Duodenal mucosa (tissue), 2 donors: Measurements from ENCODE around the gene SLC44A1.
"Not testable (repeated sequence)": the region's sequence is repeated elsewhere in the genome, so short reads cannot be mapped to it uniquely, and the experiment has no call there.

Experiments used
- H3K27ac ChIP-seq: one replicate; pipeline ENCODE4 v1.7.0; 2013; ENCODE audit warnings: low read depth, low read length
- H3K27me3 ChIP-seq, 2 donors: one replicate each; pipeline ENCODE4 v1.7.0; 2013; ENCODE audit warnings: low read length in 2 of 2, control low read depth in 1 of 2; ENCODE audit not compliant: insufficient read depth in 2 of 2, control insufficient read depth in 1 of 2
- H3K36me3 ChIP-seq, 2 donors: one replicate each; pipeline ENCODE4 v1.7.0; 2013; ENCODE audit warnings: low read length in 2 of 2, control low read depth in 1 of 2; ENCODE audit not compliant: insufficient read depth in 2 of 2, control insufficient read depth in 1 of 2
- H3K4me1 ChIP-seq, 2 donors: one replicate each; pipeline ENCODE4 v1.7.0; 2013; ENCODE audit warnings: low read length in 2 of 2, control low read depth in 1 of 2; ENCODE audit not compliant: insufficient read depth in 2 of 2, control insufficient read depth in 1 of 2
- H3K4me3 ChIP-seq, 2 donors: one replicate each; pipeline ENCODE4 v1.7.0; 2013; ENCODE audit warnings: low read length in 2 of 2, low read depth in 1 of 2
- H3K9ac ChIP-seq, 2 donors: one replicate each; pipeline ENCODE4 v1.7.0; 2013; ENCODE audit warnings: low read length in 2 of 2, low read depth in 1 of 2
- H3K9me3 ChIP-seq, 2 donors: one replicate each; pipeline ENCODE4 v1.7.0; 2013; ENCODE audit warnings: low read length in 2 of 2, control low read depth in 1 of 2; ENCODE audit not compliant: control insufficient read depth in 1 of 2

SLC44A1 gene

DNA sequence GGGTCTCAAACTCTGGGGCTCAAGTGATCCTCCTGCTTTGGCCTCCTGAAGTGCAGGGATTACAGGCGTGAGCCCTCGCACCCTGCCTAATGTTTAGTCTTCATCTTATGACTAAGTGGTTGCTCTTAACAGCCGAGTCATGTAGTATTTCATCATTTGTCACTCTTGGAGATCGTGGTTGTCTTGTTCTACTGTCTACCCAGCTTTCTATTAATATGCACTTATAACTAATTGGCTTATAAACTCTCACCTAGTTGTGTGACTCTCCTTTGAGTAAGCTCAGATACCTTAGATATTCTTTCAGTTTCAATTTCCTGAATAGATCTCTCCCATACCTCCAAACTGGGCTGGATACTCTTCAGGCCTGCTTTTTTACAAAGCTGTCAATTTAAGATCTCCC lies 19.9 kb downstream of the SLC44A1 start:
- no peaks in the 10 kb centered on the region for H3K27me3 ChIP-seq

GRCh38 chr9:105268254-105268653 lies 23.8 kb downstream of the SLC44A1 start:
- not testable (repeated sequence) for H3K27me3 ChIP-seq, H3K4me3 ChIP-seq, H3K9ac ChIP-seq, H3K36me3 ChIP-seq, H3K9me3 ChIP-seq, H3K27ac ChIP-seq
- peaks cover 3 to 12% of the 10 kb centered on the region in 2 donors for H3K4me1 ChIP-seq

More for the DNA sequence above, 19.9 kb downstream of the SLC44A1 start:
- H3K4me1 ChIP-seq = peaks cover 13 to 25% of the 10 kb centered on the region in 2 donors
- H3K9ac ChIP-seq = peak overlapping the region in 1 of 2 donors; percentile 15
- H3K4me3 ChIP-seq = no peak overlapping the region
- H3K27ac ChIP-seq = no peak overlapping the region
- H3K36me3 ChIP-seq = no peaks in the 10 kb centered on the region
- H3K9me3 ChIP-seq = no peaks in the 10 kb centered on the region

DNA sequence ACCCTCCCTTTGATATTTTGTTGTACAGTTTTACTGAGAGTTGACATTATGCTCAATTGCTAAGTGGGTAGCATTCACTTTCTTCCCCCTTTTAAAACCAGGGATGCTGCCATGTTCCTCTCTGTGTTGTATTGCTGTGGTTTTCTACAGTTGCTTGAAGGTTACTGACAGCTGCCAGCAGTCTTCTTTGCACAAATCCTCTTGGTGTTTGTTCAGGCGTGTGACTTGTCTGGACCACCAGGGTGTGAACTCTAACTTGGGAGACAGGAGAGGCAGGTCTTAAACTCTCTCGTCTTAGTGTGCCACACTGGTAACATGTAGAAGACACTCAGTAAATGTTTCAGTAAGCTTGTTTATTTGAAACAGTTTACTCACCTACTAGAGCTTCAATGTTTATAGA lies 25.1 kb downstream of the SLC44A1 start:
- Histone ChIP-seq H3K9ac (no peak overlapping the region), H3K27me3 (no peaks in the 10 kb centered on the region), H3K36me3 (no peaks in the 10 kb centered on the region), H3K4me3 (no peak overlapping the region), H3K9me3 (no peaks in the 10 kb centered on the region), H3K4me1 (peaks cover 0 to 9% of the 10 kb centered on the region in 2 donors), H3K27ac (no peak overlapping the region)

- Histone ChIP-seq H3K4me3 (no peak overlapping the region), H3K27me3 (no peaks in the 10 kb centered on the region), H3K27ac (no peak overlapping the region), H3K9me3 (no peaks in the 10 kb centered on the region), H3K4me1 (peaks cover 0 to 9% of the 10 kb centered on the region in 2 donors), H3K9ac (no peak overlapping the region), H3K36me3 (no peaks in the 10 kb centered on the region)
Observed at GRCh38 chr9:105270711-105271110, 26.3 kb downstream of the SLC44A1 start.

GRCh38 chr9:105273731-105274130 lies 29.3 kb downstream of the SLC44A1 start:
- Histone ChIP-seq H3K27ac (no peak overlapping the region), H3K27me3 (no peaks in the 10 kb centered on the region), H3K9ac (no peak overlapping the region), H3K4me3 (no peak overlapping the region), H3K36me3 (no peaks in the 10 kb centered on the region), H3K4me1 (peaks cover 0 to 9% of the 10 kb centered on the region in 2 donors), H3K9me3 (no peaks in the 10 kb centered on the region)

- Histone ChIP-seq H3K4me3 (no peak overlapping the region), H3K9ac (no peak overlapping the region), H3K36me3 (no peaks in the 10 kb centered on the region), H3K9me3 (no peaks in the 10 kb centered on the region), H3K4me1 (peaks cover 0 to 9% of the 10 kb centered on the region in 2 donors), H3K27ac (no peak overlapping the region), H3K27me3 (no peaks in the 10 kb centered on the region)
Observed at GRCh38 chr9:105275111-105275510, 30.7 kb downstream of the SLC44A1 start.

- H3K4me1 ChIP-seq = peaks cover 0 to 9% of the 10 kb centered on the region in 2 donors
- no peaks in the 10 kb centered on the region for H3K9me3 ChIP-seq
Observed at GRCh38 chr9:105275938-105276337, 31.5 kb downstream of the SLC44A1 start.

GRCh38 chr9:105278751-105279150 lies 34.3 kb downstream of the SLC44A1 start:
- Histone ChIP-seq H3K9me3 (no peaks in the 10 kb centered on the region), H3K4me3 (no peak overlapping the region), H3K36me3 (no peaks in the 10 kb centered on the region), H3K9ac (no peak overlapping the region), H3K27me3 (no peaks in the 10 kb centered on the region), H3K4me1 (peaks cover 6 to 7% of the 10 kb centered on the region in 2 donors), H3K27ac (no peak overlapping the region)

More at GRCh38 chr9:105275938-105276337, 31.5 kb downstream of the SLC44A1 start:
- H3K4me3 ChIP-seq = no peak overlapping the region
- no peaks in the 10 kb centered on the region for H3K27me3 ChIP-seq
- H3K27ac ChIP-seq = no peak overlapping the region
- H3K9ac ChIP-seq = no peak overlapping the region
- H3K36me3 ChIP-seq = no peaks in the 10 kb centered on the region

DNA sequence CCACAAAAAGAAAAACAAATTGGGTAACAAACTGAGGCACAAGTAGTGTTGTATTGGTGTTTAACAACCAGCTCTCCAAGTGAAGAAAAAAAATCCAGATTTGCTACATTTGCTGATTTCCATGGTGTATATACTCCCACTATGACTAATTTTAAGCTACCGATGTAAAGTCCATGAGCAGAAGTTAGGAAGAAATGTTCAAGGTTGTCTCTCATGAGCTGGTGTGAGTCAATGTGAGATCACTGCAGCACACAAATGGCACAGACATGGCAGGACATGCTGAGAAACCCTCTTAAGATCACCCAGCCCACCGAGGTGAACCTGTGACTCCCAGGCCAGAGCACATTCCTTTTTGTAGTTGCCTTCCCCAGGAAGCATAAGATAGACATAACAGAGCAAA lies 36.2 kb downstream of the SLC44A1 start:
- no peaks in the 10 kb centered on the region for H3K9me3 ChIP-seq
- no peak overlapping the region for H3K27ac ChIP-seq

GRCh38 chr9:105281272-105281671 lies 36.8 kb downstream of the SLC44A1 start:
- Histone ChIP-seq H3K4me3 (no peak overlapping the region), H3K27me3 (no peaks in the 10 kb centered on the region), H3K36me3 (no peaks in the 10 kb centered on the region), H3K4me1 (peaks cover 6 to 7% of the 10 kb centered on the region in 2 donors), H3K9ac (no peak overlapping the region), H3K9me3 (no peaks in the 10 kb centered on the region), H3K27ac (no peak overlapping the region)

More for the DNA sequence above, 36.2 kb downstream of the SLC44A1 start:
- H3K9ac ChIP-seq = no peak overlapping the region
- peaks cover 6 to 7% of the 10 kb centered on the region in 2 donors for H3K4me1 ChIP-seq
- H3K36me3 ChIP-seq = no peaks in the 10 kb centered on the region
- H3K4me3 ChIP-seq = no peak overlapping the region
- H3K27me3 ChIP-seq = no peaks in the 10 kb centered on the region

- H3K4me1 ChIP-seq = peaks cover 6 to 7% of the 10 kb centered on the region in 2 donors
- no peaks in the 10 kb centered on the region for H3K9me3 ChIP-seq
- no peak overlapping the region for H3K27ac ChIP-seq
- H3K27me3 ChIP-seq = no peaks in the 10 kb centered on the region
- no peak overlapping the region for H3K9ac ChIP-seq
- H3K36me3 ChIP-seq = no peaks in the 10 kb centered on the region
- no peak overlapping the region for H3K4me3 ChIP-seq
Observed at GRCh38 chr9:105281926-105282325, 37.5 kb downstream of the SLC44A1 start.
